H1 (cell line): ENCODE results near the gene MAP2K5. TPM values are rescaled to one million over a fixed set of nuclear protein-coding genes. Genes with fewer than 3 reads are reported as not detected.

Source experiments
- CTCF ChIA-PET: fragments of 300-600 bp; sonication (Branson Sonifier 250); formaldehyde crosslinking; loops from one replicate; lab custom pipeline; 2021; ENCODE audit not compliant: partially characterized antibody; lab: Charles Lee
- POLR2A ChIA-PET: fragments of 300-600 bp; sonication (Branson Sonifier 250); formaldehyde crosslinking; loops from one replicate; lab custom pipeline; 2021; ENCODE audit warnings: inconsistent platforms; ENCODE audit not compliant: partially characterized antibody; lab: Charles Lee
- DNase-seq, 2 experiments: peaks; one replicate each; pipeline versions ENCODE4 v3.0.0 to v3.0.0-alpha.2; 2010 to 2022; ENCODE audit warnings: low spot score in 2 of 2, low read depth in 1 of 2, mixed read lengths in 1 of 2
- FAIRE-seq: peaks from 2 replicates; lab custom pipeline; 2011; peaks lifted over from hg19 to GRCh38; lab: Jason Lieb, UNC
- H2AFZ ChIP-seq: 2 replicates; pipeline ENCODE4 v1.8.1; 2012; ENCODE audit warnings: low read length, inconsistent platforms
- H2AK5ac ChIP-seq: 2 replicates; pipeline ENCODE4 v1.6.1; 2013; ENCODE audit warnings: low read depth, low read length
- H2BK120ac ChIP-seq: replicated peaks from 2 replicates; pipeline ENCODE3; 2013; ENCODE audit warnings: low read depth, low read length, inconsistent platforms
- H2BK12ac ChIP-seq: 2 replicates; pipeline ENCODE4 v1.6.1; 2013; ENCODE audit warnings: low read depth, low read length
- H2BK15ac ChIP-seq: 2 replicates; pipeline ENCODE4 v1.6.1; 2013; ENCODE audit warnings: low read length
- H2BK20ac ChIP-seq: 2 replicates; pipeline ENCODE4 v1.6.1; 2013; ENCODE audit warnings: low read length
- H2BK5ac ChIP-seq: 2 replicates; pipeline ENCODE4 v1.6.1; 2013; ENCODE audit warnings: low read depth, low read length
- H3K14ac ChIP-seq: 2 replicates; pipeline ENCODE4 v1.6.1; 2013; ENCODE audit warnings: inconsistent platforms; ENCODE audit not compliant: insufficient read length
- H3K18ac ChIP-seq: 2 replicates; pipeline ENCODE4 v1.6.1; 2013; ENCODE audit warnings: low read length; ENCODE audit errors: extremely low read depth
- H3K23ac ChIP-seq: 2 replicates; pipeline ENCODE4 v1.6.1; 2013; ENCODE audit warnings: inconsistent platforms; ENCODE audit not compliant: insufficient read length
- H3K23me2 ChIP-seq: 2 replicates; pipeline ENCODE4 v1.6.1; 2013; ENCODE audit warnings: low read depth, low read length
- H3K27ac ChIP-seq: 2 replicates; pipeline ENCODE4 v1.6.1; 2011; ENCODE audit warnings: low read depth, low read length, inconsistent platforms
- H3K27me3 ChIP-seq, 4 experiments: replicated peaks in 1 of 4; 1 replicate in 1 of 4; 2 replicates in 3 of 4; pipeline versions ENCODE4 v1.6.1 to v1.8.1; 2011 to 2013; ENCODE audit warnings: low read length in 3 of 4, mild to moderate bottlenecking in 3 of 4, inconsistent platforms in 2 of 4, mixed read lengths in 2 of 4, moderate library complexity in 1 of 4; ENCODE audit not compliant: control insufficient read depth in 3 of 4, insufficient read depth in 3 of 4; ENCODE audit errors: extremely low read depth in 1 of 4
- H3K36me3 ChIP-seq, 4 experiments: 2 replicates each; pipeline versions ENCODE4 v1.6.1 to v1.8.1; 2011 to 2013; ENCODE audit warnings: mild to moderate bottlenecking in 4 of 4, low read length in 3 of 4, moderate library complexity in 2 of 4, control low read depth in 1 of 4, inconsistent platforms in 1 of 4; ENCODE audit not compliant: insufficient read depth in 4 of 4, control insufficient read depth in 2 of 4
- H3K4ac ChIP-seq: replicated peaks from 2 replicates; pipeline ENCODE3; 2013; ENCODE audit warnings: low read length, low read depth, mixed read lengths, inconsistent platforms; ENCODE audit not compliant: insufficient read length
- H3K4me1 ChIP-seq, 4 experiments: replicated peaks in 1 of 4; 1 replicate in 1 of 4; 2 replicates in 3 of 4; pipeline versions ENCODE4 v1.6.1 to v1.8.1; 2011 to 2013; ENCODE audit warnings: low read length in 3 of 4, inconsistent platforms in 2 of 4, mixed read lengths in 1 of 4; ENCODE audit not compliant: insufficient read depth in 4 of 4, control insufficient read depth in 3 of 4
- H3K4me2 ChIP-seq, 2 experiments: 2 replicates each; pipeline versions ENCODE4 v1.6.1 to v1.8.1; 2011 to 2013; ENCODE audit warnings: low read depth in 2 of 2, low read length in 2 of 2, control low read depth in 1 of 2, inconsistent platforms in 1 of 2, mild to moderate bottlenecking in 1 of 2; ENCODE audit not compliant: insufficient read depth in 1 of 2
- H3K4me3 ChIP-seq, 4 experiments: fragments of 200-600, 300-600 bp in 1 of 4; sonication (generic), shearing (Covaris generic), sonication (Bioruptor Twin) in 1 of 4; 2 replicates each; pipeline versions ENCODE4 v1.5.1 to v1.8.1; 2011 to 2016; ENCODE audit warnings: low read length in 4 of 4, low read depth in 3 of 4, control low read depth in 2 of 4, inconsistent platforms in 2 of 4, mild to moderate bottlenecking in 2 of 4, mixed read lengths in 1 of 4, moderate library complexity in 1 of 4; ENCODE audit not compliant: insufficient read depth in 2 of 4; ENCODE audit errors: extremely low read depth in 1 of 4
- H3K56ac ChIP-seq: replicated peaks from 2 replicates; pipeline ENCODE3; 2013; ENCODE audit warnings: low read depth, mild to moderate bottlenecking, mixed read lengths, low read length, inconsistent platforms; ENCODE audit not compliant: insufficient read length
- H3K79me1 ChIP-seq: 2 replicates; pipeline ENCODE4 v1.6.1; 2013; ENCODE audit warnings: low read depth, low read length, control low read depth
- H3K79me2 ChIP-seq, 2 experiments: 2 replicates each; pipeline versions ENCODE4 v1.6.1 to v1.8.1; 2012 to 2013; ENCODE audit warnings: low read length in 2 of 2, mild to moderate bottlenecking in 2 of 2, inconsistent platforms in 1 of 2; ENCODE audit not compliant: insufficient read depth in 2 of 2, control insufficient read depth in 1 of 2
- H3K9ac ChIP-seq, 4 experiments: replicated peaks in 1 of 4; 1 replicate in 1 of 4; 2 replicates in 3 of 4; pipeline versions ENCODE4 v1.6.1 to v1.8.1; 2011 to 2013; ENCODE audit warnings: low read depth in 3 of 4, low read length in 3 of 4, control low read depth in 2 of 4, mild to moderate bottlenecking in 2 of 4, moderate library complexity in 2 of 4, inconsistent platforms in 1 of 4; ENCODE audit errors: extremely low read depth in 1 of 4
- H3K9me3 ChIP-seq, 2 experiments: 2 replicates each; pipeline versions ENCODE4 v1.6.1 to v1.8.1; 2012 to 2013; ENCODE audit warnings: mild to moderate bottlenecking in 2 of 2, moderate library complexity in 2 of 2, control low read depth in 1 of 2, inconsistent platforms in 1 of 2, low read depth in 1 of 2, low read length in 1 of 2, mixed read lengths in 1 of 2; ENCODE audit not compliant: insufficient read depth in 2 of 2
- H4K20me1 ChIP-seq, 2 experiments: replicated peaks in 1 of 2; 2 replicates each; pipeline versions ENCODE3 to v1.8.1; 2011 to 2013; ENCODE audit warnings: inconsistent platforms in 2 of 2, low read length in 2 of 2, mild to moderate bottlenecking in 1 of 2; ENCODE audit not compliant: insufficient read depth in 2 of 2, control insufficient read depth in 1 of 2
- H4K5ac ChIP-seq: 2 replicates; pipeline ENCODE4 v1.6.1; 2013; ENCODE audit warnings: low read length, low read depth, mixed read lengths, inconsistent platforms; ENCODE audit not compliant: insufficient read length
- H4K8ac ChIP-seq: 2 replicates; pipeline ENCODE4 v1.8.0; 2013; ENCODE audit warnings: mild to moderate bottlenecking, moderate library complexity, low read length, inconsistent platforms; ENCODE audit not compliant: insufficient read depth; ENCODE audit errors: extremely low read depth
- H4K91ac ChIP-seq: replicated peaks from 2 replicates; pipeline ENCODE3; 2013; ENCODE audit warnings: low read length, mixed read lengths, inconsistent platforms; ENCODE audit not compliant: insufficient read length
- MAX ChIP-seq: IDR thresholded peaks from 2 replicates; pipeline ENCODE4 v1.6.1; 2012; ENCODE audit warnings: inconsistent platforms
- RAD21 ChIP-seq, 2 experiments: IDR thresholded peaks in 1 of 2; conservative IDR thresholded peaks in 1 of 2; 2 replicates each; pipeline ENCODE4 v1.6.1; 2011; ENCODE audit warnings: low read depth in 2 of 2, low read length in 2 of 2, improper control_type of control experiment in 1 of 2, inconsistent platforms in 1 of 2, mild to moderate bottlenecking in 1 of 2, moderate library complexity in 1 of 2
- RFX5 ChIP-seq: IDR thresholded peaks from 2 replicates; pipeline ENCODE4 v1.6.1; 2011; ENCODE audit warnings: low read depth, low read length, improper control_type of control experiment, borderline replicate concordance
- SP2 ChIP-seq: IDR thresholded peaks from 2 replicates; pipeline ENCODE4 v1.6.1; 2012; ENCODE audit warnings: mild to moderate bottlenecking, low read length, inconsistent platforms
- WGBS, 2 experiments: shearing (Covaris generic) in 1 of 2; methylation state at CpG; one replicate each; pipeline versions ENCODE4 v1.1.6 to v1.1.7; 2013 to 2015; ENCODE audit warnings: low lambda C conversion rate in 2 of 2, mixed read lengths in 2 of 2, inconsistent platforms in 1 of 2, low coverage in 1 of 2, missing lambda C conversion rate in 1 of 2; ENCODE audit not compliant: insufficient replicate concordance in 2 of 2, insufficient coverage in 1 of 2, insufficient read length in 1 of 2; ENCODE audit errors: extremely low coverage in 1 of 2, missing lambda C conversion rate in 1 of 2; 5-methylcytosine and 5-hydroxymethylcytosine counted together
- polyA plus RNA-seq, 7 experiments: library from polyadenylated mRNA; depleted of rRNA in 3 of 7; stranded (reverse) in 5 of 7; unstranded in 2 of 7; fragments of >200 nt in 5 of 7; fragments of 200-250 nt in 2 of 7; gene quantifications; 1 replicate in 5 of 7; 2 replicates in 1 of 7; 4 replicates in 1 of 7; pipeline versions ENCODE4 v1.2.1 to v1.2.3, GENCODE V29; 2011 to 2013; ENCODE audit warnings: missing spikeins in 2 of 7, mixed read lengths in 2 of 7
- total RNA-seq: library from RNA; stranded (reverse); fragmentation: NEBNext Ultra II Directional; extraction: Animal tissue kit (Norgen Biotek cat#: 25700); gene quantifications from 2 replicates; pipeline ENCODE4 v1.2.1, GENCODE V29; 2021

MAP2K5 gene
- total and polyA plus RNA-seq, 2 of the 8 experiments (the other 6 are each of a cell fraction or from before 2014, with no cell fraction given), result 4.4 to 15.8 TPM

- H3K36me3 ChIP-seq, result no peaks in the 10 kb centered on the region
- FAIRE-seq (peak; percentile 73), DNase-seq (peak in 1 of 2 experiments; percentile 7)
- 81% methylated on average over 2 of the region's 2 CpGs; no CpG with 5 or more reads in 1 of the 2 experiments for WGBS, 2 experiments
- H3K79me2 ChIP-seq, result no peaks in the 10 kb centered on the region
- H3K9me3 ChIP-seq, result no peaks in the 10 kb centered on the region
- no peak overlapping the region for H4K8ac ChIP-seq
- no peak overlapping the region for H2AFZ ChIP-seq
- peak in 1 of 2 experiments; percentile 6; a peak in 1 of 4 replicates for TF ChIP-seq RAD21 (IDR thresholded peaks at IDR 0.05 in 1 of 2, conservative IDR thresholded peaks at IDR 0.05 in 1 of 2; ENCODE audit: low read depth in 2 of 2, low read length in 2 of 2)
- no peak for TF ChIP-seq SP2
- no peak for TF ChIP-seq RFX5
- TF ChIP-seq MAX, result no peak
- no peak overlapping the region for H2BK15ac ChIP-seq
- no peaks in the 10 kb centered on the region for H3K23me2 ChIP-seq
- no peak overlapping the region for H3K18ac ChIP-seq
- no peak overlapping the region for H3K4ac ChIP-seq
- no peak overlapping the region for H3K4me2 ChIP-seq
- H4K91ac ChIP-seq, result no peak overlapping the region
- ChIA-PET POLR2A (no interaction called here), CTCF (no interaction called here)
- no peak overlapping the region for H4K5ac ChIP-seq
- no peaks in the 10 kb centered on the region for H3K79me1 ChIP-seq
- no peak overlapping the region for H2BK12ac ChIP-seq
- no peak overlapping the region for H2AK5ac ChIP-seq
- no peak overlapping the region for H2BK20ac ChIP-seq
- H3K4me1 ChIP-seq, result 0 out of 7 replicates have a peak, but pooled peaks cover 0 to 2% (median 0%) of the 10 kb centered on the region in 4 experiments
- H2BK120ac ChIP-seq, result no peak overlapping the region
- H3K9ac ChIP-seq, result no peak overlapping the region
- H3K23ac ChIP-seq, result no peak overlapping the region
- H3K14ac ChIP-seq, result no peak overlapping the region
- no peak overlapping the region for H3K56ac ChIP-seq
- no peak overlapping the region for H2BK5ac ChIP-seq
- no peak overlapping the region for H3K4me3 ChIP-seq
- H3K27me3 ChIP-seq, result no peaks in the 10 kb centered on the region
- H3K27ac ChIP-seq, result no peak overlapping the region
- H4K20me1 ChIP-seq, result no peaks in the 10 kb centered on the region
Measured at GRCh38 chr15:67707520-67708283, 165.2 kb downstream of the MAP2K5 start.
